Right cardiac atrium (tissue), 5 donors: Measurements from ENCODE around the gene ERICH2. TPM values are rescaled to one million over a fixed set of nuclear protein-coding genes. Genes with fewer than 3 reads are reported as not detected.
"Not testable (repeated sequence)": the region's sequence is repeated elsewhere in the genome, so short reads cannot be mapped to it uniquely, and the experiment has no call there.

ENCODE experiments used
- ATAC-seq, 2 donors: fragments of 200-7000 bp; cut with Tn5 transposase; one replicate each; pipeline versions ENCODE4 v1.8.0 to v1.9.1; 2020; ENCODE audit warnings: moderate library complexity in 2 of 2, mild to moderate bottlenecking in 1 of 2
- DNase-seq, 3 donors: peaks; one replicate each; pipeline ENCODE4 v3.0.0-alpha.2; 2020
- H3K27ac ChIP-seq: one replicate; pipeline ENCODE4 v1.5.1; 2013; ENCODE audit warnings: mild to moderate bottlenecking, low read length, control low read depth, moderate library complexity
- H3K27me3 ChIP-seq: one replicate; pipeline ENCODE4 v1.6.1; 2013; ENCODE audit not compliant: control insufficient read depth, insufficient read depth
- H3K4me1 ChIP-seq: one replicate; pipeline ENCODE4 v1.6.1; 2013; ENCODE audit warnings: low read length; ENCODE audit not compliant: control insufficient read depth, insufficient read depth
- H3K4me3 ChIP-seq: one replicate; pipeline ENCODE4 v1.5.1; 2013; ENCODE audit warnings: low read length, control low read depth
- H3K9me3 ChIP-seq: one replicate; pipeline ENCODE4 v1.6.1; 2013; ENCODE audit warnings: low read length; ENCODE audit not compliant: control insufficient read depth
- WGBS: extraction: QIAGEN DNeasy Blood & Tissue Kit; methylation state at CpG from one replicate; pipeline ENCODE4 v1.1.7; 2013; 5-methylcytosine and 5-hydroxymethylcytosine counted together
- intact Hi-C, 4 donors: fragments of 100-400 bp; cut with DNase I; formaldehyde crosslinking; loops; one replicate each; pipeline versions ENCODE4 v1.11.0 to v1.14.0; 2022 to 2023
- long read RNA-seq, 4 donors: library from polyadenylated mRNA; unstranded; transcript quantifications; one replicate each; pipeline ENCODE4 v2.0.0, GENCODE V29; 2020 to 2021
- polyA plus RNA-seq: library from polyadenylated mRNA; stranded (reverse); fragments of 200-250 nt; gene quantifications from one replicate; pipeline ENCODE4 v1.2.3, GENCODE V29; 2013
- total RNA-seq, 4 donors: library from RNA; stranded (reverse); fragmentation: NEBNext Ultra II Directional; extraction: Animal tissue kit (Norgen Biotek cat#: 25700); gene quantifications; one replicate each; pipeline ENCODE4 v1.2.1, GENCODE V29; 2021
- donor health status: healthy with polysubstance abuse.
- donor health status: DM: no; HTN: yes; CAD: no.
- donor health status: DM: no; HTN: no; CAD: no.
- donor health status: DM: no; HTN: yes; CAD: no; lungs with severe emphysema.
- donor health status: DM: yes; HTN: yes; CAD: no.

ERICH2 gene, protein sequence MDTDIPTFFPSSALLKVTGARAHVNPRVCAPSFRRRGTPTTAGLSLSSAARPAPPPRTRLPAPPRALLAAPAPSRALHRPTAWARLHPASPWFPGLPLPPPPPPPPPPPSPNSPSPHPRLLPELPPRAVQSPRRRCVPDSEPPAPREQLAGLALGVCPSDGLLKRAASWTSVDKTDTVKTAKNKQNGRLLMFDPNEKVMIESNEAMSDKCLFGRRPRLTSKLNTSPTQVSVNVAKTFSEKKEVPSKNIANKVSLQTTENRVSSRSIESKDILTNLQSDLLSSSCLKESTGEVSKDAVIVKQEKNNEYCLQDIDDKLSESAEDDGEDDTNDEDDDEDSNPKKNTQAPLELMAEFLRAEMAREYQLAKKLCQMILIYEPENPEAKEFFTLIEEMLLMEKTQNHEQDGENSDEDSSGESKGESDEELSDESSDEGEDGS
- total RNA-seq (1 to 10 TPM in 3 of 4 donors, not detected in 1; 1.7 to 5.2 (median 2.9) TPM), polyA plus RNA-seq (4.1 TPM)
- long read RNA-seq, donor 1 = 0 reads
- long read RNA-seq, donor 2, partial matches to known transcripts = 1 of 1 reads
- long read RNA-seq, donor 2, other reads (novel, unspliced or antisense) = 0 of 1 reads
- long read RNA-seq, donor 3, partial matches to known transcripts = 0 of 2 reads
- long read RNA-seq, donor 3, other reads (novel, unspliced or antisense) = 2 of 2 reads
- long read RNA-seq, donor 4, partial matches to known transcripts = 2 of 4 reads
- long read RNA-seq, donor 4, other reads (novel, unspliced or antisense) = 2 of 4 reads

DNA sequence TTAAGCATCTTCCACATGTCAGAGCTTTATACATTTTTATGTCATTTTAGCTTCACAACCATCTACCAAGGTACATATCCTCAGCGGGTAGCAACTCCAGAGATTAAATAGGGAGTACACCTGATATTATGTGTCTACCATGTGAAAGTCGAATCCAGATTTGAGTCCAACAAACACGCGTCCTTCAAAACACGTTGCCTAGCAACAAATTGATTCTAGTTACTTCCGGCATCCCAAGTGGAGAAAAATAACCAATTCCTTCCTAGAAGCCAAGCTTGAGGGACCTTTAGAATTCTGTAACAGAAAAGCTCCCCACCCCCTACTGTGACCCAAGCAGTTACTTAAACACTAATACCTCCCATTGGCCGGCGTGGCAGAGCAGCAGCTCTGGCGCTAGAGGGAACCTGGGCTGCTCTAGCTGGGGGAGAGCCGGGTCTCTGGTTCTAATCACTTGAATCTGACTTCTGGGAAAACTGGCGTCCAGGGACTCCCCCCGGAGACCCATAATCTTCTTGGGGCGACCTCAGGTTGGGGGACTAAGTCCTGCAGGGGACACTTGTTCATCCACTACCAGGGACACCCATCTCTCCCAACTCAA is at the start of gene ERICH2:
Gene ERICH2 (plus strand): TSS at position 371 of the 598 bp plus-strand sequence. CDS start 304 bp downstream, outside the sequence.
- peak within 1 kb of the TSS; percentile 6 for H3K27ac ChIP-seq
- DNase-seq (peak; percentile 40 to 78 (median 69)), ATAC-seq (peak; percentile 80 to 82)
- no peaks in the 10 kb centered on the region for H3K9me3 ChIP-seq
- no peaks in the 10 kb centered on the region for H3K27me3 ChIP-seq
- intact Hi-C loops = no loop called here
- peak within 1 kb of the TSS; percentile 94 for H3K4me3 ChIP-seq
- H3K4me1 ChIP-seq = no peaks in the 10 kb centered on the region
- WGBS = 4% methylated on average over 13 of the region's 13 CpGs

- ATAC-seq (no peak), DNase-seq (no peak)
- Histone ChIP-seq H3K9me3 (no peaks in the 10 kb centered on the region), H3K4me3 (no peak overlapping the region), H3K4me1 (no peaks in the 10 kb centered on the region), H3K27me3 (no peaks in the 10 kb centered on the region), H3K27ac (no peak overlapping the region)
- intact Hi-C loops = no loop called here
- WGBS = 86% methylated on average over 3 of the region's 3 CpGs
Measured at GRCh38 chr2:170721678-170722077, 48.5 kb upstream of the ERICH2 start.

DNA sequence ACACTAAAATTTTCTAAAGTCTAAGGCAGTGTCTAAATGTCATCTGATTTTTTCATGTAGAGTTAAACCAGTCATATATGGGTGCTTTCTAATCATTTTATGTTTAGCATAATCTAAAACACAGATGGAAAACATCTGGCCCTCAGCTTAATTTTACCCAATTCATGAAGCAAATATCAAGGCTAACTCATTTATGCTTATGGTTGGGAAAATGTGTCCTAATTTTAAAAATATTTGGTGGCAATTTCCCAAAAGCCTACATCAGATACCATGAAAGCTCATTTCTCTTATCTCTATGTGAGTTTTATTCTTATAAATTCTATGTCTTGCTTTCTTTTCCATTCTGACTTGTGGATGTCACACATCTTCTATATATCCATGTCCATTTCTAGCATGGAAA is 47.9 kb upstream of the ERICH2 start:
- no peaks in the 10 kb centered on the region for H3K27me3 ChIP-seq
- DNase-seq = no peak

GRCh38 chr2:170723446-170723958 is 46.7 kb upstream of the ERICH2 start:
- Histone ChIP-seq H3K4me1 (no peaks in the 10 kb centered on the region), H3K27ac (no peak overlapping the region), H3K27me3 (no peaks in the 10 kb centered on the region), H3K9me3 (peaks cover 1% of the 10 kb centered on the region), H3K4me3 (no peak overlapping the region)
- WGBS = 52% methylated on average over 2 of the region's 2 CpGs
- no peak for ATAC-seq
- no peak for DNase-seq
- intact Hi-C loops = no loop called here

More for the DNA sequence above, 47.9 kb upstream of the ERICH2 start:
- intact Hi-C loops = no loop called here
- Histone ChIP-seq H3K27ac (no peak overlapping the region), H3K9me3 (no peaks in the 10 kb centered on the region), H3K4me3 (no peak overlapping the region), H3K4me1 (no peaks in the 10 kb centered on the region)
- no peak for ATAC-seq

DNA sequence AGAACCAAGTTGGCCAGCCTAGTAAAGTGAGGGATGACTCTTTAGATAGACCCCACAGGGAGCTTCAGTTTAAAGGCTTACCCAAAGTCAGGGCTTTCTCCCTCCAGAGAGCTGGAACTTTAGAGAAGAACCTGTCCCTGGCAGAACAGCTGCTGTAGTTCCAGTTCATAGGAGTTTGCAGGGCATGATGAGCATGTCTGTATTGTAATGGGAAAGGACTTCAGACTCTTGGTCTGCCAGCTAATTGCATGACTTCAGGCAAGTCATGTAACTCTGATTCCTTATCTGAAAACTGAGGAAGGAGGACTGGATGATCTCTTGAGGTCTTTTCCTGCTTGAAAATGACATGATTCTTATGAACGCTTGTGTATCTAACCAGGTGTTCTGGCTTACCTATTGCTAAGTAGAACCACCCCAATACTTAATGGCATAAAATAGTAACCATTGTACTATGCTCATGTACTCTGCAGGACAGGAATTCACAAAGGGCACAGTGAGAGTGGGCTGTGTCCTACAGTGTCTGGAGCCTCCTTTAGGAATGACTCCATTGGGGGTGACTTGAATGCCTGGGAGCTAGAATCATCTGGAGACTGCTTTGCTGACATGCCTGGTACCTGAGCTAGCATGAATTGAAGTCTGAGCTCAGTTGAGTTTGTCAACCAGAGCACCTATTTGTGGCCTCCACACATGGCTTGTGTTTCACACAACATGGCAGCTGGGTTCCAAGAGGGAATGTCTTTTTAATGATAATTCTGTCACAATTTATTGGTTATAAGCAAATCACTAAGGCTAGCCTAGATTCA is 36.2 kb upstream of the ERICH2 start:
- Histone ChIP-seq H3K9me3 (no peaks in the 10 kb centered on the region), H3K4me1 (no peaks in the 10 kb centered on the region), H3K4me3 (no peak overlapping the region), H3K27me3 (no peaks in the 10 kb centered on the region), H3K27ac (no peak overlapping the region)
- no peak for DNase-seq
- intact Hi-C loops = no loop called here
- ATAC-seq = no peak
- WGBS = 0% methylated on average over 1 of the region's 1 CpG

DNA sequence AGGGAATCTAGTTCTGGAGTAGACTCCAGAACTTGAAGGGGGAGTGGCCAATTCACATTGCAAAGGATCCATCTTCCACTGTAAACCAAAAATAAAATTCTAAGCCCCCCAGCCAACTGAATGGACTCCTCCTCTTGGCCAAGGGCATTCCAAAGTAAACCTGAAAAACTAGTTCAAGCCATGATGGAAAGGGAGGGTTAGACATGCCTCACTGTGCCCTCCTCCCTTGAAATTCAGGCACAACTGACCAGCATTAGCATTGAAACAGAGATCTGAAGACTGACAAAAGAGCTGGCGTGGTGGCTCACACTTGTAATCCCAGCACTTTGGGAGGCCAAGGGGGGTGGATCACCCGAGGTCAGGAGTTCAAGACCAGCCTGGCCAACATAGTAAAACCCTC is 35.6 kb upstream of the ERICH2 start:
- intact Hi-C loops, H3K4me3 ChIP-seq, H3K27me3 ChIP-seq, H3K27ac ChIP-seq, DNase-seq, H3K4me1 ChIP-seq, ATAC-seq, H3K9me3 ChIP-seq: not testable (repeated sequence)
- WGBS = 70% methylated on average over 2 of the region's 2 CpGs

DNA sequence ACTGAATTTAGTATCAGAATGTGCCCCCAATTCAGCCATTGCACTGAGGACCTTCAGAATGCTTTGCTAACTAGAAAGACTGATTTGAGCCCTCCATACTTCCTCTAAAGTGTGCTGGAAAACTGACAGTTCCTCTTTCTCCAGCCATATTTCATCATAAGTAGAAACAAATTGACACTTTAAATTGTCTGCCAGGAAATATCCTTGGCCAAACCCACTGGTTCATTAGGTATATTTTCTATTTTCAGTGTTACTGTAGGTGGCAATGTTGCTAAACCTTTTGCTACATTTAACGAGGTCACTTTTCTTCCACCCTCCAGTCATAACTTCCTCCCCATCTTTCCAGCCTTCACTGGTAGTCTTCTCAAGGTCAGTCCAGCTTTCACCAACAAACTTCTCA is 33.5 kb upstream of the ERICH2 start:
- WGBS = 53% methylated on average over 1 of the region's 1 CpG
- no peak for ATAC-seq
- Histone ChIP-seq H3K27me3 (no peaks in the 10 kb centered on the region), H3K27ac (no peak overlapping the region), H3K9me3 (no peaks in the 10 kb centered on the region), H3K4me3 (no peak overlapping the region), H3K4me1 (no peaks in the 10 kb centered on the region)
- intact Hi-C loops = no loop called here
- DNase-seq = no peak

DNA sequence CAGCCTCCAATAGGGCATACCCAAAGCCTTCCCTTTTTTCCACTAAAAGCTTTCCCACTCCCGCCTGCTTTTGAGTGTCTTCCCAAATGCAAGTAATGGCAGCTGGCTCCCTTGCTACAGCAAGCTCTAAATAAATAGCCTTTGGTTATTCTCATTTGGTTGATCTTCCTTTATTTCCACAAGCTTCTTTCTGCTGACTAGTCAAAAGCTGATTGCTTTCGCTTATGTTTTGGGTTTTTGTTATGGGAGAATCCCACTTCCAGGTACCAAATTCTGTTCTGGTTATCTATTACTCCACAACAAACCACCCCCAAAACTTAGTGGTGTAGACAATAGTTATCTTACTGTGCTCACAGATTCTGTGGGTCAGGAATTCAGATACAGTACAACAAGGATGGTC is 32.8 kb upstream of the ERICH2 start:
- H3K9me3 ChIP-seq = no peaks in the 10 kb centered on the region
- WGBS = 92% methylated on average over 2 of the region's 2 CpGs
- DNase-seq (no peak), ATAC-seq (no peak)
- H3K4me1 ChIP-seq = no peaks in the 10 kb centered on the region
- intact Hi-C loops = no loop called here
- H3K4me3 ChIP-seq = no peak overlapping the region
- H3K27me3 ChIP-seq = no peaks in the 10 kb centered on the region
- H3K27ac ChIP-seq = no peak overlapping the region

DNA sequence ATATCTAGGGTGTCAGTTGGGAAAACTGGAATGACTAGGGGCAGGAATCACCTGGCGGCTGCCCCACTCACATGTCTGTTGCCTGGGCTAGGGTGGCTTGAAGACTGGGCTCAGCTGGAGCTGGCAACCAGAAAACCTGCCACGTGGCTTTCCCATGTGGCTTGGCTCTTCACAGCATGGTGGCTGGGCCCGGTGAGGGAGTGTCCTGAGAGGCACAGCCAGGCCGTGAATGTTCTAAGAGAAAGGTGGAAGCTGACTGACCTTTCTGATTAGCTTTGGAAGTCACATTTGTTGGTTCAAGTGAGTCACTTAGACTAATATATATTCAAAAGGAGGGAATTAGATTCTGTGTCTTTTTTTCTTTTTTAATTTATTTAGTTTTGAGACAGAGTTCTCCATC is 32.4 kb upstream of the ERICH2 start:
- no peaks in the 10 kb centered on the region for H3K27me3 ChIP-seq
- intact Hi-C loops = no loop called here
- H3K4me1 ChIP-seq = no peaks in the 10 kb centered on the region
- no peak overlapping the region for H3K4me3 ChIP-seq
- no peaks in the 10 kb centered on the region for H3K9me3 ChIP-seq
- 76% methylated on average over 4 of the region's 4 CpGs for WGBS
- DNase-seq (no peak), ATAC-seq (no peak)
- H3K27ac ChIP-seq = no peak overlapping the region

- no peak for DNase-seq
- no peak overlapping the region for H3K4me3 ChIP-seq
- H3K4me1 ChIP-seq = no peaks in the 10 kb centered on the region
- no peak overlapping the region for H3K27ac ChIP-seq
- no peak for ATAC-seq
- H3K27me3 ChIP-seq = no peaks in the 10 kb centered on the region
- H3K9me3 ChIP-seq = no peaks in the 10 kb centered on the region
- intact Hi-C loops = no loop called here
- 67% methylated on average over 3 of the region's 3 CpGs for WGBS
Measured at GRCh38 chr2:170739048-170739447, 31.1 kb upstream of the ERICH2 start.
